ENCODE measurements around the gene MAJIN.

Gene MAJIN

GRCh38 chr11:64913171-64913727 lies 58.7 kb downstream of the MAJIN start:
- DNase-seq (ENCODE audit: low read depth in 2 of 2) = no peak

GRCh38 chr11:64911689-64912088 lies 60.2 kb downstream of the MAJIN start:
- DNase-seq (ENCODE audit: low read depth in 2 of 2) = no peak

DNA sequence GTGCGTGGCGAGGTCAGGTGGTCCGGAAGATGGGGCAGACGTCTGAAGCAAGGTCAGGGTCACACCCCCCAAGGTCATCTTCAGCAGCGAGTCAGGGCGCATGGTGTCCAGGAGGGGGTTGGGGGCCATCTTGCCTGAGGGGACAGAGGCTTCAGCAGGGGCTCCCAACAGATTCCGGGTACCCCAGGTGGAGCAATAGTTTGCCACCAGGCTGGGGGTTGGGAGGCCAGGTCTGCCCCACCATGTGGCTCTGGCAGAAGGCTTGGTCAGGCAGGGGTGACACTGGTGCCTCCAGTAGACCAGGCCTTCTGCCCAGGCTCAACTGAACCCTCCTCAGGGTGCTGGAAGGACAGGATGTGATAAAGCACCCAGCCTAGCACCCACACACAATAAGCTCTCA lies 60.8 kb downstream of the MAJIN start:
- DNase-seq (ENCODE audit: low read depth in 2 of 2) = no peak

- no peak for DNase-seq (ENCODE audit: low read depth in 2 of 2)
Observed at GRCh38 chr11:64910451-64911093, 61.3 kb downstream of the MAJIN start.

DNA sequence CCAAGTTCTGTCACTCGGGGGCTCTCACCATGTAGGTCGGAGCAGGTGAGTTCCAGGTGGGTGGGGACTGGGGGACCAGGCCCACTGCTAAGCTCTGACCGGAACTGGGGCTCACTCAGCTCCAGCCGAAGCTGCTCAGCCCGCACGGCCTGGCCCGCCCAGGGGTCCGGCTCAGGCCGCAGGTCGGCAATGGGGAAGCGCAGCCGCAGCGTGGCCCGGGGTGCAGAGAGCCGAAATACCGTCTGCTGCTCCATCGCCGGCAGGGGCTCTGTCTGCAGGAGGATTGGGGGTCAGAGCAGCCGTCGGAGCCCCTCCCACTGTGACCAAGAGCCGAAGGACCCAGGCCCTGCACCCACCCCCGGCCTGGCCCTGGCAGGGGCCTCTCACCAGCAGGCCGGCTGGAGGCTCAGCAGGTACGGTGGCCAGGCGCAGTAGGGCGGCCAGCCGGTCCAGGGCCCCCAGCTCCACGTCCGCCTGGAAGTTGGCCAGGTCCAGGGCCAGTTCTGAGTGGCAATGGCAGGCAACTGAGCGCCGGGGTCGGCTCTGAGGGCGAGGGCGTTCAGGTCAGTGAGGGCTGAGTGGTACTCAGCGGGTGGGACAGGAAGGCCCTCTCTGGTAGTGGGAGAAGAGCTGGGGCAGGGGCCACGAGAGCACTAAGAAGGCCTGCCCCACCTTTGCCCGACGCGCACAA lies 62.1 kb downstream of the MAJIN start:
- DNase-seq (ENCODE audit: low read depth in 2 of 2) = no peak

GRCh38 chr11:64908766-64909165 lies 63.1 kb downstream of the MAJIN start:
- no peak for DNase-seq (ENCODE audit: low read depth in 2 of 2)

DNA sequence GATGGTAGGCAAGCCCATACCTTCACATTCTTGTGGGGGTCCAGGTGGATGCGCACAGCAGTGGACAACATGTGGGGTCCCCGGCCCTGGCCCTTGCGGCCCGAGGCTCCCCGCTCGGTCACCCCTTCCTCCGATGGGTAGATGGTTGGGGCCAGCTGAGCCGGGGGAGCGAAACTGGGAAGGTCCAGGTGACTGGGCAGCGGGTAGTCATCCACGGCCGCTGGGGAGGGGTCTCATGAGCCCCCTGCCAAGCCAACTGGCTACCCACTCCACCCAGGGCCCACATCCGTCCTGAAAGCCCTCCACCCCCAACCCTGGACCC lies 65.6 kb downstream of the MAJIN start:
- DNase-seq (ENCODE audit: low read depth in 2 of 2) = no peak

GRCh38 chr11:64905516-64906313 lies 66.2 kb downstream of the MAJIN start:
- DNase-seq (ENCODE audit: low read depth in 2 of 2) = no peak

DNA sequence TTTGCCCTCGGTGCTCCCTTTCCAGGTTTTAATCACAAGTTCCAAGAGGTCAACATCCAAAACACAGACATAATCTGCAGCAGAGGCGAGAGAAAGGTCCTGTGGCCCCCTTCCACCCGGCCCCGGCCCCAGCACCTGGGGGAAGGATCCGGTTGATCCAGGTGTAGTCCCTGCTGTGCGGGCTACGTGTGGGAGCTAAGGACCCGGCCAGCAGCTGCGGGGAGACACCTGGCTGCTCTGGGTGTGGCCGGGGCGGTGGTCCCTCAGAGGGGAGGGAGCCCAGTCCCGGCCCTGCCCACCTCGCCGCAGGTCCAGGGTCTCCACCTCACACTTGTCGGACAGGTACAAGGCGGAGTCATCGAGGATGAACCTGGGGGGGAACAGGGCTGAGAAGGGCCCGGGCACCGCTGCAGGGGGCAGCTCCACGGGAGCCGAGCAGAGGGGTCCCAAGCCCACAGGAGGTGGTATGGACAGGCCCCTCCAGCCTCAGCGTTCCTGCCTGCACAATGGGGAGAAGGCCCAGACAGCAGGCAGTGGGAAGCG lies 68.5 kb downstream of the MAJIN start:
- no peak for DNase-seq (ENCODE audit: low read depth in 2 of 2)

- DNase-seq (ENCODE audit: low read depth in 2 of 2) = no peak
Observed at GRCh38 chr11:64902102-64902900, 69.6 kb downstream of the MAJIN start.

GRCh38 chr11:64900774-64901173 lies 71.1 kb downstream of the MAJIN start:
- DNase-seq (ENCODE audit: low read depth in 2 of 2) = no peak

DNA sequence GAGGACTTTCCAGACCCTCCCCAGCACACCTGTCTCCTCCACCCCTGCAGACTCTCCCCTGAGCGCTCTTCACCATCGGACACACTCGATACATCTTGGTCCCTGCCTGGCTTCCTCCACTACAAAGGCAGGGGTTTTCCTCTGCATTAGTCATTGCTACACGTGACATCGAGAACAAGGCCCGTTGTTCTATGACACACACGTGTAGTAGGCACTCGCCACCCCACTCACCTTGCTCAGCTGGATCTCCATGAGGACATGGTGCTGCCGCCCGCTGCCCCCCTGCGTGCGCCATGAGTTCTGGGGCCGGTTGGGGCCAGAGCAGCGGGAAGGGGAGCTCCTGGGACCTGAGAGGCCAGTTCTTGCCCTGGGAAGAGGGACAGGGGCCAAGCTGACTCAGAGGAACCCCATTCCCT lies 71.6 kb downstream of the MAJIN start:
- DNase-seq (ENCODE audit: low read depth in 2 of 2) = no peak

GRCh38 chr11:64898541-64898940 lies 73.4 kb downstream of the MAJIN start:
- DNase-seq (ENCODE audit: low read depth in 2 of 2) = no peak

- DNase-seq (ENCODE audit: low read depth in 2 of 2) = no peak
Observed at GRCh38 chr11:64898076-64898445, 73.8 kb downstream of the MAJIN start.

GRCh38 chr11:64897381-64898075 lies 74.4 kb downstream of the MAJIN start:
- DNase-seq (ENCODE audit: low read depth in 2 of 2) = no peak

DNA sequence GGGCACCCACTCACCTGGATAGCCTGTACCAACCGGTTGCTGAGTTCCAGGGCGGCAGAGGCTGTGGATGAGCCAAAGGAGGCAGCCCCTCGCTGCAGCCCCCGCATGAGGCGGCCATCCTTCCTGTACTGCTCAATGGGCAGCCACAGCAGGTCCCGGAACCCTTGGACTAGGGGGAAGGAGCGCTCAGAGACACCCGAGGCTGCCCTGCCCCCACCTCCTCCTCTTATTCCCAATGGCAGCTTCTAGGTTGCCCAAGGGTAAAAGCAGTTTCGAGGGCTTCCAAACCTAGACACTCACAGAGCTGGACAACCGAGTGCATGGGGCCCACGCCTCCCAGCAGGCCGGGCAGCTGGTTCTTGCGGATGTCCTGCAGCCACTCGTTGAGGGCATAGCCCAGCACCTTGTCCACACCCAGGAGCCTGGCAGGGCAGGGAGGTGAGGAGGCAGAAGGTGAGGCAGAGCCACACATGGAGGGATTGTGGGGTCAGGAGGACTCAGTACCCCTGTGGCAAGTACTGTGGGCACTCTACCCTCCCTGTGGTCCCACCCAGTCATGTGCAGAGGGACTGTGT lies 75.4 kb downstream of the MAJIN start:
- DNase-seq (ENCODE audit: low read depth in 2 of 2) = no peak

DNA sequence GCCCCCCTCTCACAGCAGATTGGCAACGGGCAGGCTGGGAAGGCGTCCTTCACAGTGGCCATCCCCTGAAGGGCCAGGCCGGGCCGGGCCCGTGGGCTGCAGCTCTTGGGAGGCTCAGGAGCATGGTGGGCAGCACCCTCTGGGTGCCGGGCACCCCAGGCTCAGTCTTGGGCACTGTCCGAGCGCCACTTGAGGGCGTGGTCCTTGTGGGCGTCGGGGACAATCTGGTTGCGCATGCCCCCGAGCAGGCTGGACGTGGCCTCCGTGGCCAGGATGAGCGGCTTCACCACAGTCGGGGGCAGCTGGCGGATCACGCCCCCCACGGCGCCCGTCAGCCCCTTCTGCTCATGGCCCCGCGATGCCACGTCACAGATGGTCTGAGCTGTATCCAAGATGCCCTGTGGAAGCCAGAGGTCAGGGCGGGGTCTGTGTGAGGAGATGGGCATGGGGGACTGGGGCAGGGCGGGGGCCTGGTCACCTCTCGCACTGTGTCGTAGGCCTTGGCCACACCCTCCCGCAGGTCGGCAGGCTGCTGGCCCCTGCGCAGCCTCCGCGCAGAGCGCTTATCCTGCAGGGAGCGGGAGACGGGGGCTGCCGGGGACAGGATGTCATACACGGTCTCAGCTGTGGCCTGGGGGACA lies 77.0 kb downstream of the MAJIN start:
- DNase-seq (ENCODE audit: low read depth in 2 of 2) = no peak

- no peak for DNase-seq (ENCODE audit: low read depth in 2 of 2)
Observed at GRCh38 chr11:64894070-64894811, 77.7 kb downstream of the MAJIN start.
